H1 (cell line): Measurements from ENCODE around the gene NONO. TPM values are rescaled to one million over a fixed set of nuclear protein-coding genes. Genes with fewer than 3 reads are reported as not detected.

Experiments used
- ATF3 ChIP-seq: IDR thresholded peaks from 2 replicates; pipeline ENCODE4 v1.6.1; 2011; ENCODE audit warnings: low read depth, mild to moderate bottlenecking, low read length; ENCODE audit not compliant: insufficient read depth
- CEBPB ChIP-seq: IDR thresholded peaks from 2 replicates; pipeline ENCODE4 v1.6.1; 2012; ENCODE audit warnings: low read depth, low read length
- CHD7 ChIP-seq: fragments of 300-600 bp; sonication (generic); IDR thresholded peaks from 2 replicates; pipeline ENCODE4 v1.7.1; 2012; ENCODE audit warnings: low read length, moderate library complexity, mild to moderate bottlenecking, inconsistent platforms; ENCODE audit not compliant: insufficient replicate concordance
- E2F6 ChIP-seq: IDR thresholded peaks from 2 replicates; pipeline ENCODE4 v1.6.1; 2012; ENCODE audit warnings: inconsistent platforms
- GABPA ChIP-seq: IDR thresholded peaks from 2 replicates; pipeline ENCODE4 v1.6.1; 2011; ENCODE audit warnings: mild to moderate bottlenecking, low read length, moderate library complexity, borderline replicate concordance; ENCODE audit not compliant: insufficient read depth
- JUN ChIP-seq: IDR thresholded peaks from 2 replicates; pipeline ENCODE4 v1.6.1; 2011; ENCODE audit warnings: low read depth, mild to moderate bottlenecking, improper control_type of control experiment, low read length
- POU5F1 ChIP-seq: IDR thresholded peaks from 2 replicates; pipeline ENCODE4 v1.6.1; 2011; ENCODE audit warnings: low read depth, mild to moderate bottlenecking, low read length, moderate library complexity
- SUZ12 ChIP-seq: fragments of 200-600 bp; sonication (generic); IDR thresholded peaks from 2 replicates; pipeline ENCODE4 v1.6.1; 2012; ENCODE audit warnings: mild to moderate bottlenecking, inconsistent platforms, low read length, moderate library complexity, mixed read lengths
- TCF12 ChIP-seq: IDR thresholded peaks from 2 replicates; pipeline ENCODE4 v1.6.1; 2011; ENCODE audit warnings: low read depth, mild to moderate bottlenecking, low read length
- polyA plus RNA-seq, 7 experiments: library from polyadenylated mRNA; depleted of rRNA in 3 of 7; stranded (reverse) in 5 of 7; unstranded in 2 of 7; fragments of >200 nt in 5 of 7; fragments of 200-250 nt in 2 of 7; gene quantifications; 1 replicate in 5 of 7; 2 replicates in 1 of 7; 4 replicates in 1 of 7; pipeline versions ENCODE4 v1.2.1 to v1.2.3, GENCODE V29; 2011 to 2013; ENCODE audit warnings: missing spikeins in 2 of 7, mixed read lengths in 2 of 7
- total RNA-seq: library from RNA; stranded (reverse); fragmentation: NEBNext Ultra II Directional; extraction: Animal tissue kit (Norgen Biotek cat#: 25700); gene quantifications from 2 replicates; pipeline ENCODE4 v1.2.1, GENCODE V29; 2021

Gene NONO
- total and polyA plus RNA-seq, 2 of the 8 experiments (the other 6 are each of a cell fraction or from before 2014, with no cell fraction given) = 641 to 728 TPM

GRCh38 chrX:71304561-71304960 is 21.1 kb downstream of the NONO start (continued):
- TF ChIP-seq CHD7 (no peak), E2F6 (no peak), ATF3 (no peak), GABPA (no peak), CEBPB (no peak), TCF12 (no peak), JUN (no peak), SUZ12 (no peak), POU5F1 (no peak)
